Measurements from ENCODE around the gene RIPK1. TPM values are rescaled to one million over a fixed set of nuclear protein-coding genes. Genes with fewer than 3 reads are reported as not detected.

Gene RIPK1
- total and polyA plus RNA-seq, 9 of the 15 experiments (the other 6 are each of a cell fraction or from before 2014, with no cell fraction given), result 3.8 to 24.9 (median 17.7) TPM

DNA sequence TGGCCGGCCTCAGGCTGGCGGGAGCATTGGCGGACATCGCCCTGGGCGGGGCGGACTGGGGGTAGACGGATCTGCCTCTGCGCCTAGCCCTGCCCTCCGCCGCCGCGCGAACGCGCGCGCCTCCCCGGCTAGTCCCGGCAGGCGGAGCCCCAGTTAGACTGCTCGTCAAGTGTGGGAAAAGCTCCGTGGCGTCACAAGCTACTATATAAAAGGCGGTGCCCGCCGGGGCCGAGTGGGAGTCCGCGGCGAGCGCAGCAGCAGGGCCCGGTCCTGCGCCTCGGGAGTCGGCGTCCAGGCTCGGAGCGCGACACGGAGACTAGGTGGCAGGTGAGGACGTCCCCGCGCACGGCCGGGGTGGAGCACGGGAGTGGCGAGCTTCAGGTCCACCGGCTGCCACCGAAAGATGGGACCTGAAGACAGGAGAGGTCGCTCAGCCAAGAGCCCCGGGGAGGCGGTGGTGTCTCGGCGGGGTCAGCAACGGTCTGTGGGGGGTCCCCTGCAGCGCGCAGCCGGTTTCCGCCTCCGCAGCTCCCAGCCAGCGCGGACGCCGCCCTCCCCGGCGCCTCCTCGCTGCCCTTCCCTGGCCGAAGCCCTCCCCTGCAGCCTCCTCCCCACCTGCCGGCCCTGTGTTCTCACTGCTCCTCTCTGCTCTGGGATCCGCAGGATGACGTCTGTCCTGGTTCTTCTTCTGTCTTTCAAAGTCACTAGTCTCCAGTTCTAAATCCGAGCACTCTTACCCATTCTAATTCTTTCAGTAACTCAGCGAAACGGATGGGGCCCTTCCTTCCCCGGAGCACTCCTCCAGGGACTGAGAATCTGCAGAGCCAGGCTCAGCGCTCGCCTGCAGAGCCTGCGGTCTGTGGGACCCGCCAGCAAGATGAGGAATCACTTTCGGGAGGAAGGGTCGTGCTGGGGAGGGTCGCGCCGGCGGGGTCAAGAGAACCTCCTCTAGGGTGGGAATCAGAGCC lies 4.3 kb upstream of the RIPK1 start (continued):
- TF ChIP-seq RHOXF2B (CRISPR knock-in tag; conservative IDR thresholded peaks at IDR 0.05), result no peak; the same call in 1 of the 2 replicates
- no peak for TF ChIP-seq CBX3 (IDR thresholded peaks at IDR 0.05; ENCODE audit: borderline replicate concordance in 1 of 2, low read length in 2 of 2)
- TF ChIP-seq SRSF1 (IDR thresholded peaks at IDR 0.05; ENCODE audit: low read depth, low read length), result no peak; the same call in 1 of the 2 replicates
- no peak for TF ChIP-seq SMARCB1 (IDR thresholded peaks at IDR 0.05; ENCODE audit: insufficient read length, low read depth)
- TF ChIP-seq NCOA2 (IDR thresholded peaks at IDR 0.05; ENCODE audit: partially characterized antibody in 2 of 2), result no peak
- TF ChIP-seq FOXK2 (conservative IDR thresholded peaks at IDR 0.05 in 1 of 2, IDR thresholded peaks at IDR 0.05 in 1 of 2; ENCODE audit: low read depth in 2 of 2), result no peak
- peak; percentile 87 to 94 for TF ChIP-seq MAZ (CRISPR knock-in tag; conservative IDR thresholded peaks at IDR 0.05 in 1 of 2, IDR thresholded peaks at IDR 0.05 in 1 of 2)
- TF ChIP-seq ZEB2 (IDR thresholded peaks at IDR 0.05), result peak; percentile 79; the same call in 1 of the 2 replicates
- no peak for TF ChIP-seq PTRF (tag; IDR thresholded peaks at IDR 0.05)
- TF ChIP-seq, protein P1, sequence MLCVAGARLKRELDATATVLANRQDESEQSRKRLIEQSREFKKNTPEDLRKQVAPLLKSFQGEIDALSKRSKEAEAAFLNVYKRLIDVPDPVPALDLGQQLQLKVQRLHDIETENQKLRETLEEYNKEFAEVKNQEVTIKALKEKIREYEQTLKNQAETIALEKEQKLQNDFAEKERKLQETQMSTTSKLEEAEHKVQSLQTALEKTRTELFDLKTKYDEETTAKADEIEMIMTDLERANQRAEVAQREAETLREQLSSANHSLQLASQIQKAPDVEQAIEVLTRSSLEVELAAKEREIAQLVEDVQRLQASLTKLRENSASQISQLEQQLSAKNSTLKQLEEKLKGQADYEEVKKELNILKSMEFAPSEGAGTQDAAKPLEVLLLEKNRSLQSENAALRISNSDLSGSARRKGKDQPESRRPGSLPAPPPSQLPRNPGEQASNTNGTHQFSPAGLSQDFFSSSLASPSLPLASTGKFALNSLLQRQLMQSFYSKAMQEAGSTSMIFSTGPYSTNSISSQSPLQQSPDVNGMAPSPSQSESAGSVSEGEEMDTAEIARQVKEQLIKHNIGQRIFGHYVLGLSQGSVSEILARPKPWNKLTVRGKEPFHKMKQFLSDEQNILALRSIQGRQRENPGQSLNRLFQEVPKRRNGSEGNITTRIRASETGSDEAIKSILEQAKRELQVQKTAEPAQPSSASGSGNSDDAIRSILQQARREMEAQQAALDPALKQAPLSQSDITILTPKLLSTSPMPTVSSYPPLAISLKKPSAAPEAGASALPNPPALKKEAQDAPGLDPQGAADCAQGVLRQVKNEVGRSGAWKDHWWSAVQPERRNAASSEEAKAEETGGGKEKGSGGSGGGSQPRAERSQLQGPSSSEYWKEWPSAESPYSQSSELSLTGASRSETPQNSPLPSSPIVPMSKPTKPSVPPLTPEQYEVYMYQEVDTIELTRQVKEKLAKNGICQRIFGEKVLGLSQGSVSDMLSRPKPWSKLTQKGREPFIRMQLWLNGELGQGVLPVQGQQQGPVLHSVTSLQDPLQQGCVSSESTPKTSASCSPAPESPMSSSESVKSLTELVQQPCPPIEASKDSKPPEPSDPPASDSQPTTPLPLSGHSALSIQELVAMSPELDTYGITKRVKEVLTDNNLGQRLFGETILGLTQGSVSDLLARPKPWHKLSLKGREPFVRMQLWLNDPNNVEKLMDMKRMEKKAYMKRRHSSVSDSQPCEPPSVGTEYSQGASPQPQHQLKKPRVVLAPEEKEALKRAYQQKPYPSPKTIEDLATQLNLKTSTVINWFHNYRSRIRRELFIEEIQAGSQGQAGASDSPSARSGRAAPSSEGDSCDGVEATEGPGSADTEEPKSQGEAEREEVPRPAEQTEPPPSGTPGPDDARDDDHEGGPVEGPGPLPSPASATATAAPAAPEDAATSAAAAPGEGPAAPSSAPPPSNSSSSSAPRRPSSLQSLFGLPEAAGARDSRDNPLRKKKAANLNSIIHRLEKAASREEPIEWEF (CRISPR knock-in tag; IDR thresholded peaks at IDR 0.05), result no peak
- TF ChIP-seq, protein P2, sequence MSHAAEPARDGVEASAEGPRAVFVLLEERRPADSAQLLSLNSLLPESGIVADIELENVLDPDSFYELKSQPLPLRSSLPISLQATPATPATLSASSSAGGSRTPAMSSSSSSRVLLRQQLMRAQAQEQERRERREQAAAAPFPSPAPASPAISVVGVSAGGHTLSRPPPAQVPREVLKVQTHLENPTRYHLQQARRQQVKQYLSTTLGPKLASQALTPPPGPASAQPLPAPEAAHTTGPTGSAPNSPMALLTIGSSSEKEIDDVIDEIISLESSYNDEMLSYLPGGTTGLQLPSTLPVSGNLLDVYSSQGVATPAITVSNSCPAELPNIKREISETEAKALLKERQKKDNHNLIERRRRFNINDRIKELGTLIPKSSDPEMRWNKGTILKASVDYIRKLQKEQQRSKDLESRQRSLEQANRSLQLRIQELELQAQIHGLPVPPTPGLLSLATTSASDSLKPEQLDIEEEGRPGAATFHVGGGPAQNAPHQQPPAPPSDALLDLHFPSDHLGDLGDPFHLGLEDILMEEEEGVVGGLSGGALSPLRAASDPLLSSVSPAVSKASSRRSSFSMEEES (CRISPR knock-in tag; IDR thresholded peaks at IDR 0.05), result no peak
- no peak for TF ChIP-seq SMAD1 (IDR thresholded peaks at IDR 0.05; ENCODE audit: low read depth, low read length, partially characterized antibody)
- TF ChIP-seq, protein P3, sequence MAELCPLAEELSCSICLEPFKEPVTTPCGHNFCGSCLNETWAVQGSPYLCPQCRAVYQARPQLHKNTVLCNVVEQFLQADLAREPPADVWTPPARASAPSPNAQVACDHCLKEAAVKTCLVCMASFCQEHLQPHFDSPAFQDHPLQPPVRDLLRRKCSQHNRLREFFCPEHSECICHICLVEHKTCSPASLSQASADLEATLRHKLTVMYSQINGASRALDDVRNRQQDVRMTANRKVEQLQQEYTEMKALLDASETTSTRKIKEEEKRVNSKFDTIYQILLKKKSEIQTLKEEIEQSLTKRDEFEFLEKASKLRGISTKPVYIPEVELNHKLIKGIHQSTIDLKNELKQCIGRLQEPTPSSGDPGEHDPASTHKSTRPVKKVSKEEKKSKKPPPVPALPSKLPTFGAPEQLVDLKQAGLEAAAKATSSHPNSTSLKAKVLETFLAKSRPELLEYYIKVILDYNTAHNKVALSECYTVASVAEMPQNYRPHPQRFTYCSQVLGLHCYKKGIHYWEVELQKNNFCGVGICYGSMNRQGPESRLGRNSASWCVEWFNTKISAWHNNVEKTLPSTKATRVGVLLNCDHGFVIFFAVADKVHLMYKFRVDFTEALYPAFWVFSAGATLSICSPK (IDR thresholded peaks at IDR 0.05; ENCODE audit: borderline replicate concordance), result no peak
- no peak for TF ChIP-seq BACH1 (tag; IDR thresholded peaks at IDR 0.05)
- peak; percentile 45; the same call in 1 of the 2 replicates for TF ChIP-seq KLF1 (tag; IDR thresholded peaks at IDR 0.05)
